H9 (cell line): Measurements from ENCODE around the gene TMEM234. TPM values are rescaled to one million over a fixed set of nuclear protein-coding genes. Genes with fewer than 3 reads are reported as not detected.

Experiments
- DNase-seq: peaks from one replicate; pipeline ENCODE4 v3.0.0-alpha.2; 2017
- H2AFZ ChIP-seq: one replicate; pipeline ENCODE4 v1.6.1; 2013; ENCODE audit warnings: mild to moderate bottlenecking, low read length, control low read depth, moderate library complexity
- H2AK5ac ChIP-seq: 2 replicates; pipeline ENCODE4 v1.6.1; 2013; ENCODE audit warnings: low read length, control low read depth, mixed read lengths; ENCODE audit not compliant: insufficient read length
- H2BK120ac ChIP-seq: one replicate; pipeline ENCODE4 v1.6.1; 2013; ENCODE audit warnings: low read depth, mild to moderate bottlenecking, low read length, control low read depth, inconsistent platforms; ENCODE audit not compliant: poor library complexity, severe bottlenecking
- H2BK12ac ChIP-seq: 2 replicates; pipeline ENCODE4 v1.6.1; 2013; ENCODE audit warnings: low read length, control low read depth, mixed read lengths, low read depth; ENCODE audit not compliant: insufficient read length
- H2BK15ac ChIP-seq: 2 replicates; pipeline ENCODE4 v1.6.1; 2013; ENCODE audit warnings: low read depth, low read length, control low read depth
- H2BK20ac ChIP-seq: one replicate; pipeline ENCODE4 v1.6.1; 2013; ENCODE audit warnings: low read depth, mild to moderate bottlenecking, low read length, control low read depth, inconsistent platforms; ENCODE audit not compliant: poor library complexity, severe bottlenecking
- H2BK5ac ChIP-seq: 2 replicates; pipeline ENCODE4 v1.6.1; 2013; ENCODE audit warnings: low read length, control low read depth, mixed read lengths; ENCODE audit not compliant: insufficient read length
- H3K14ac ChIP-seq: 2 replicates; pipeline ENCODE4 v1.6.1; 2013; ENCODE audit warnings: low read length, control low read depth; ENCODE audit not compliant: insufficient read depth
- H3K18ac ChIP-seq: 2 replicates; pipeline ENCODE4 v1.6.1; 2013; ENCODE audit warnings: low read depth, mild to moderate bottlenecking, mixed read lengths, low read length, control low read depth; ENCODE audit not compliant: insufficient read length
- H3K23ac ChIP-seq: 2 replicates; pipeline ENCODE4 v1.6.1; 2013; ENCODE audit warnings: low read length, control low read depth, mixed read lengths, low read depth; ENCODE audit not compliant: insufficient read length
- H3K23me2 ChIP-seq: 2 replicates; pipeline ENCODE4 v1.6.1; 2013; ENCODE audit warnings: low read depth, mild to moderate bottlenecking, mixed read lengths, low read length, control low read depth; ENCODE audit not compliant: insufficient read length, poor library complexity, severe bottlenecking
- H3K27ac ChIP-seq: 2 replicates; pipeline ENCODE4 v1.5.1; 2013; ENCODE audit warnings: low read length, control low read depth, mixed read lengths, low read depth; ENCODE audit not compliant: insufficient read length
- H3K27me3 ChIP-seq: 2 replicates; pipeline ENCODE4 v1.6.1; 2013; ENCODE audit warnings: low read length, control low read depth, inconsistent platforms; ENCODE audit not compliant: insufficient read depth
- H3K4ac ChIP-seq: 2 replicates; pipeline ENCODE4 v1.6.1; 2013; ENCODE audit warnings: low read depth, mild to moderate bottlenecking, control low read depth, inconsistent platforms, low read length, moderate library complexity
- H3K4me1 ChIP-seq: 2 replicates; pipeline ENCODE4 v1.6.1; 2013; ENCODE audit warnings: low read length, control low read depth, inconsistent platforms; ENCODE audit not compliant: insufficient read depth
- H3K4me2 ChIP-seq: 2 replicates; pipeline ENCODE4 v1.6.1; 2013; ENCODE audit warnings: low read length, control low read depth, mixed read lengths; ENCODE audit not compliant: insufficient read length, insufficient read depth
- H3K56ac ChIP-seq: 2 replicates; pipeline ENCODE4 v1.6.1; 2013; ENCODE audit warnings: low read depth, mild to moderate bottlenecking, mixed read lengths, low read length, control low read depth; ENCODE audit not compliant: insufficient read length
- H3K79me1 ChIP-seq: 2 replicates; pipeline ENCODE4 v1.6.1; 2013; ENCODE audit warnings: low read depth, mild to moderate bottlenecking, moderate library complexity, low read length, control low read depth, inconsistent platforms; ENCODE audit not compliant: insufficient read depth, poor library complexity, severe bottlenecking
- H3K79me2 ChIP-seq: 2 replicates; pipeline ENCODE4 v1.6.1; 2013; ENCODE audit warnings: low read length, control low read depth, inconsistent platforms; ENCODE audit not compliant: insufficient read depth
- H3K9ac ChIP-seq: 2 replicates; pipeline ENCODE4 v1.6.1; 2013; ENCODE audit warnings: low read length, control low read depth, mixed read lengths; ENCODE audit not compliant: insufficient read length; ENCODE audit errors: extremely low read depth
- H3K9me3 ChIP-seq: one replicate; pipeline ENCODE4 v1.6.1; 2013; ENCODE audit warnings: low read depth, low read length, inconsistent platforms; ENCODE audit not compliant: control insufficient read depth
- H3T11ph ChIP-seq: one replicate; pipeline ENCODE4 v1.6.1; 2013; ENCODE audit warnings: mild to moderate bottlenecking, low read length, control low read depth, inconsistent platforms
- H4K20me1 ChIP-seq: one replicate; pipeline ENCODE4 v1.6.1; 2013; ENCODE audit not compliant: control insufficient read depth, insufficient read length, insufficient read depth
- H4K5ac ChIP-seq: 2 replicates; pipeline ENCODE4 v1.6.1; 2013; ENCODE audit warnings: low read depth, mild to moderate bottlenecking, mixed read lengths, low read length, control low read depth; ENCODE audit not compliant: insufficient read length
- H4K8ac ChIP-seq: replicated peaks from 2 replicates; pipeline ENCODE4 v1.6.1; 2013; ENCODE audit warnings: low read length, control low read depth, mixed read lengths, low read depth; ENCODE audit not compliant: insufficient read length
- H4K91ac ChIP-seq: 2 replicates; pipeline ENCODE4 v1.6.1; 2013; ENCODE audit warnings: low read depth, mild to moderate bottlenecking, moderate library complexity, mixed read lengths, low read length, control low read depth; ENCODE audit not compliant: insufficient read length
- H3K27ac Mint-ChIP-seq, 3 experiments: 2 replicates in 2 of 3; 3 replicates in 1 of 3; pipeline ENCODE4 v1.8.0; 2020 to 2021; ENCODE audit warnings: mixed read lengths in 3 of 3, mild to moderate bottlenecking in 1 of 3, moderate library complexity in 1 of 3
- H3K27me3 Mint-ChIP-seq: 2 replicates; pipeline ENCODE4 v1.8.0; 2021; ENCODE audit warnings: low read depth, mild to moderate bottlenecking, moderate library complexity, mixed read lengths
- H3K36me3 Mint-ChIP-seq, 3 experiments: 2 replicates in 2 of 3; 3 replicates in 1 of 3; pipeline ENCODE4 v1.8.0; 2020 to 2021; ENCODE audit warnings: low read depth in 3 of 3, mixed read lengths in 3 of 3; ENCODE audit not compliant: insufficient read depth in 1 of 3
- H3K4me1 Mint-ChIP-seq, 2 experiments: 2 replicates each; pipeline ENCODE4 v1.8.0; 2020; ENCODE audit warnings: mixed read lengths in 2 of 2
- H3K4me3 Mint-ChIP-seq, 2 experiments: 2 replicates in 1 of 2; 3 replicates in 1 of 2; pipeline ENCODE4 v1.8.0; 2020 to 2021; ENCODE audit warnings: mild to moderate bottlenecking in 2 of 2, mixed read lengths in 2 of 2, moderate library complexity in 1 of 2
- H3K9me3 Mint-ChIP-seq, 2 experiments: 2 replicates in 1 of 2; 3 replicates in 1 of 2; pipeline ENCODE4 v1.8.0; 2020; ENCODE audit warnings: mild to moderate bottlenecking in 2 of 2, mixed read lengths in 2 of 2, moderate library complexity in 1 of 2
- CTCF ChIP-seq: fragments of 200-600 bp; sonication (generic); conservative IDR thresholded peaks from 3 replicates; pipeline ENCODE4 v1.8.0; 2021; ENCODE audit warnings: antibody characterized with exemption, mild to moderate bottlenecking
- WGBS: extraction: QIAGEN DNeasy Blood & Tissue Kit; methylation state at CpG from one replicate; pipeline ENCODE4 v1.1.7; 2013; ENCODE audit warnings: missing lambda C conversion rate, low lambda C conversion rate, mixed read lengths; ENCODE audit not compliant: insufficient read length; ENCODE audit errors: extremely low coverage; 5-methylcytosine and 5-hydroxymethylcytosine counted together
- total RNA-seq: library from RNA; stranded (reverse); gene quantifications from 2 replicates; pipeline ENCODE4 v1.2.1, GENCODE V29; 2021

The TMEM234 gene
- total RNA-seq, 1 experiment from 2014 or later: 19.7 TPM

DNA sequence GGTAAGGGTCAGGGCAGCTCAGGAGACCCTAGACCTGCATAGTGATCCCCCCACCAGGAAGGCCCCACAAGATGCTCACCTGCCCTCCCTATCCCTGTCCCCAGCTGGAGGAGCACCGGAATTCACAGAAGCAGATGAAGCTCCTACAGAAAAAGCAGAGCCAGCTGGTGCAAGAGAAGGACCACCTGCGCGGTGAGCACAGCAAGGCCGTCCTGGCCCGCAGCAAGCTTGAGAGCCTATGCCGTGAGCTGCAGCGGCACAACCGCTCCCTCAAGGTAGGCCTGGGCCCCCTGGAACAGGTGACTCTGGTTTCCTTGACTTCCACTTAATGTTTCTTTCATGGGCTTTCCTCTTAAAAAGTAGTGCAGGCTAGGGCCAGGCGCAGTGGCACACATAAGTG, 34.3 kb downstream of the TMEM234 start:
- Histone ChIP-seq H3K4ac (no peak overlapping the region), H3K9ac (no peak overlapping the region), H2BK120ac (no peak overlapping the region), H3T11ph (no peak overlapping the region), H2AK5ac (no peak overlapping the region), H3K79me1 (peaks cover 3% of the 10 kb centered on the region), H2BK5ac (no peak overlapping the region), H3K79me2 (no peaks in the 10 kb centered on the region), H2BK20ac (no peak overlapping the region), H3K18ac (no peak overlapping the region), H2AFZ (no peak overlapping the region), H4K91ac (no peak overlapping the region), H3K56ac (no peak overlapping the region), H3K23me2 (no peaks in the 10 kb centered on the region), H4K8ac (no peak overlapping the region), H3K14ac (no peak overlapping the region), H3K9me3 (no peaks in the 10 kb centered on the region), H4K20me1 (no peaks in the 10 kb centered on the region), H2BK12ac (no peak overlapping the region), H3K27ac (no peak overlapping the region), H3K4me2 (no peak overlapping the region), H3K4me1 (no peaks in the 10 kb centered on the region), H4K5ac (no peak overlapping the region), H2BK15ac (no peak overlapping the region), H3K27me3 (no peaks in the 10 kb centered on the region), H3K23ac (no peak overlapping the region)
- Mint-ChIP-seq H3K27me3 (no peaks in the 10 kb centered on the region), H3K9me3 (no peaks in the 10 kb centered on the region), H3K36me3 (peaks cover 68 to 87% (median 86%) of the 10 kb centered on the region in 3 experiments), H3K27ac (no peak overlapping the region), H3K4me1 (no peaks in the 10 kb centered on the region; a peak in 1 of 4 replicates), H3K4me3 (no peak overlapping the region)
- no peak for TF ChIP-seq CTCF
- DNase-seq: no peak
- WGBS: no CpG with 5 or more reads among the region's 9 CpGs
